GM04504 (cell line): ENCODE data around the gene SESN2.

Experiments used
- DNase-seq: peaks from one replicate; pipeline ENCODE4 v3.0.0-alpha.2; 2012; ENCODE audit warnings: low read depth

SESN2 gene

DNA sequence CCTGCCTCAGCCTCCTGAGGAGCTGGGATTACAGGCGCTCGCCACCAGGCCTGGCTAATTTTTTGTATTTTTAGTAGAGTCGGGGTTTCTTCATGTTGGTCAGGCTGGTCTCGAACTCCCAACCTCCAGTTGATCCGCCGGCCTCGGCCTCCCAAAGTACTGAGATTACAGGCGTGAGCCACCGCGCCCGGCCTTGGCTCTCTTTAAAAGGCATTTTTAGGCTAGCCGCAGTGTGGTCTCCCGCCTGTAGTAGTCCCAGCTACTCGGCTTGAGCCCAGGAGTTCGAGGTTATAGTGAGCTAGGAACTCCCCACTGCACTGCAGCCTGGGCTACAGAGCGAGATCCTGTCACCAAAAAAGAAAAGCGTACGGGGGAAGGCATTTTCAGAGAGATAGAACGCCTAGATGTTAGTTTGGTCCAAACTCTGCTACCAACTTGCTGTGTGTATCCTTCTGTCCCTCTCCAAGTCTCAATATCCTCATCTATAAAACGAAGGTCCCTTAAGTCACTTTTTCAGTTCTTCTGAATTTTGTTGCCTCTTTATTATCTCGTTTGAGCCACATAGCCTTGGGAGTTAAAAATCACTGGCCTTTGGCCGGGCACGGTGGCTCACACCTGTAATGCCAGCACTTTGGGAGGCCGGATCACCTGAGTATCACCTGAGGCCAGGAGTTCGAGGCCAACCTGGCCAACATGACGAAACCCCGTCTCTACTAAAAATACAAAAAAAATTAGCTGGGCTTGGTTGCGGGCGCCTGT lies 70.3 kb downstream of the SESN2 start:
- no peak for DNase-seq
